Activated CD4-positive, alpha-beta T cell treated with anti-CD3 and anti-CD28 coated beads for 36 hours (primary cell): ENCODE data around the gene LRPAP1. TPM values are rescaled to one million over a fixed set of nuclear protein-coding genes. Genes with fewer than 3 reads are reported as not detected.
"Not testable (repeated sequence)": the region's sequence is repeated elsewhere in the genome, so short reads cannot be mapped to it uniquely, and the experiment has no call there.

Source experiments
- ATAC-seq: fragments of 200-7000 bp; cut with Tn5 transposase; one replicate; pipeline ENCODE4 v1.10.0; 2021; ENCODE audit warnings: mild to moderate bottlenecking, moderate library complexity
- CTCF ChIA-PET: fragments of 350-600 bp; sonication (Branson Sonifier 250); formaldehyde crosslinking; loops from one replicate; lab custom pipeline; 2021; ENCODE audit warnings: antibody characterized with exemption; lab: Charles Lee
- POLR2A ChIA-PET: fragments of 350-600 bp; sonication (Branson Sonifier 250); formaldehyde crosslinking; loops from one replicate; lab custom pipeline; 2021; ENCODE audit warnings: antibody characterized with exemption, inconsistent platforms; lab: Charles Lee
- DNase-seq: peaks from one replicate; pipeline ENCODE4 v3.0.0-alpha.2; 2020
- H3K27ac Mint-ChIP-seq: one replicate; pipeline ENCODE4 v1.8.0; 2021; ENCODE audit warnings: mixed read lengths
- H3K27me3 Mint-ChIP-seq: one replicate; pipeline ENCODE4 v1.8.0; 2021; ENCODE audit warnings: mixed read lengths
- H3K36me3 Mint-ChIP-seq: one replicate; pipeline ENCODE4 v1.8.0; 2021; ENCODE audit warnings: low read depth, mixed read lengths
- H3K4me1 Mint-ChIP-seq: one replicate; pipeline ENCODE4 v1.8.0; 2021; ENCODE audit warnings: mixed read lengths
- H3K4me3 Mint-ChIP-seq: one replicate; pipeline ENCODE4 v1.8.0; 2021; ENCODE audit warnings: mild to moderate bottlenecking, moderate library complexity, mixed read lengths
- H3K9me3 Mint-ChIP-seq: one replicate; pipeline ENCODE4 v1.8.0; 2021; ENCODE audit warnings: low read depth, mixed read lengths
- intact Hi-C, 2 experiments: fragments of 100-400 bp; cut with DNase I in 1 of 2; cut with micrococcal nuclease in 1 of 2; formaldehyde crosslinking; loops; one replicate each; pipeline versions ENCODE4 v1.14.2 to v1.15.1; 2022 to 2024; cut with DNase I, micrococcal nuclease
- total RNA-seq, 2 experiments: library from RNA; stranded (reverse); gene quantifications; one replicate each; pipeline ENCODE4 v1.2.3, GENCODE V29; 2021

The LRPAP1 gene
- total RNA-seq, 2 experiments from 2014 or later, result 50.8 to 53.4 TPM

GRCh38 chr4:3574346-3574745 lies 42.1 kb upstream of the LRPAP1 start:
- H3K4me3 Mint-ChIP-seq, H3K27ac Mint-ChIP-seq, intact Hi-C loops, H3K4me1 Mint-ChIP-seq, DNase-seq, H3K9me3 Mint-ChIP-seq, CTCF ChIA-PET, ATAC-seq, POLR2A ChIA-PET, H3K36me3 Mint-ChIP-seq: not testable (repeated sequence)
- H3K27me3 Mint-ChIP-seq, result peaks cover 12% of the 10 kb centered on the region

GRCh38 chr4:3573131-3573530 lies 40.9 kb upstream of the LRPAP1 start:
- intact Hi-C loops, result no loop called here
- ATAC-seq (no peak), DNase-seq (no peak)
- Mint-ChIP-seq H3K36me3 (no peaks in the 10 kb centered on the region), H3K27me3 (peaks cover 6% of the 10 kb centered on the region), H3K4me1 (no peaks in the 10 kb centered on the region), H3K9me3 (no peaks in the 10 kb centered on the region), H3K27ac (no peak overlapping the region), H3K4me3 (no peak overlapping the region)
- POLR2A ChIA-PET, result no interaction called here
- CTCF ChIA-PET, result no interaction called here

GRCh38 chr4:3572363-3572762 lies 40.1 kb upstream of the LRPAP1 start:
- H3K27ac Mint-ChIP-seq, result no peak overlapping the region
- intact Hi-C loops, result no loop called here
- H3K9me3 Mint-ChIP-seq, result no peaks in the 10 kb centered on the region
- ChIA-PET POLR2A (no interaction called here), CTCF (interaction anchor here (0.7 kb wide), 1 partner anchor 71 kb away, joined by 5 read pairs; no protein-coding TSS in a partner anchor)
- no peak for ATAC-seq
- H3K4me3 Mint-ChIP-seq, result no peak overlapping the region
- peaks cover 4% of the 10 kb centered on the region for H3K27me3 Mint-ChIP-seq
- DNase-seq, result no peak
- H3K4me1 Mint-ChIP-seq, result no peaks in the 10 kb centered on the region
- H3K36me3 Mint-ChIP-seq, result no peaks in the 10 kb centered on the region

GRCh38 chr4:3571921-3572320 lies 39.7 kb upstream of the LRPAP1 start:
- ChIA-PET POLR2A (no interaction called here), CTCF (interaction anchor here (0.7 kb wide), 1 partner anchor 70 kb away, joined by 5 read pairs; no protein-coding TSS in a partner anchor)
- Mint-ChIP-seq H3K36me3 (no peaks in the 10 kb centered on the region), H3K27me3 (peaks cover 4% of the 10 kb centered on the region), H3K4me3 (no peak overlapping the region), H3K9me3 (no peaks in the 10 kb centered on the region), H3K4me1 (no peaks in the 10 kb centered on the region), H3K27ac (no peak overlapping the region)
- intact Hi-C loops, result no loop called here
- DNase-seq (no peak), ATAC-seq (no peak)

GRCh38 chr4:3570923-3571322 lies 38.7 kb upstream of the LRPAP1 start:
- POLR2A ChIA-PET, H3K4me3 Mint-ChIP-seq, intact Hi-C loops, H3K27ac Mint-ChIP-seq, ATAC-seq, H3K9me3 Mint-ChIP-seq, H3K4me1 Mint-ChIP-seq, CTCF ChIA-PET, DNase-seq, H3K27me3 Mint-ChIP-seq, H3K36me3 Mint-ChIP-seq: not testable (repeated sequence)

- H3K27me3 Mint-ChIP-seq, H3K9me3 Mint-ChIP-seq, H3K36me3 Mint-ChIP-seq, H3K4me1 Mint-ChIP-seq, H3K4me3 Mint-ChIP-seq, DNase-seq, CTCF ChIA-PET, POLR2A ChIA-PET, ATAC-seq, intact Hi-C loops, H3K27ac Mint-ChIP-seq: not testable (repeated sequence)
Observed at GRCh38 chr4:3569611-3570010, 37.4 kb upstream of the LRPAP1 start.

- H3K36me3 Mint-ChIP-seq, intact Hi-C loops, H3K27me3 Mint-ChIP-seq, H3K9me3 Mint-ChIP-seq, CTCF ChIA-PET, H3K4me1 Mint-ChIP-seq, ATAC-seq, H3K27ac Mint-ChIP-seq, POLR2A ChIA-PET, DNase-seq, H3K4me3 Mint-ChIP-seq: not testable (repeated sequence)
Observed at GRCh38 chr4:3566701-3567100, 34.5 kb upstream of the LRPAP1 start.

GRCh38 chr4:3566301-3566700 lies 34.1 kb upstream of the LRPAP1 start:
- ATAC-seq, H3K4me3 Mint-ChIP-seq, intact Hi-C loops, H3K9me3 Mint-ChIP-seq, H3K27me3 Mint-ChIP-seq, DNase-seq, CTCF ChIA-PET, H3K4me1 Mint-ChIP-seq, H3K36me3 Mint-ChIP-seq, POLR2A ChIA-PET, H3K27ac Mint-ChIP-seq: not testable (repeated sequence)

GRCh38 chr4:3564948-3565347 lies 32.7 kb upstream of the LRPAP1 start:
- H3K9me3 Mint-ChIP-seq, H3K4me1 Mint-ChIP-seq, H3K27ac Mint-ChIP-seq, POLR2A ChIA-PET, intact Hi-C loops, CTCF ChIA-PET, H3K36me3 Mint-ChIP-seq, DNase-seq, H3K4me3 Mint-ChIP-seq, ATAC-seq, H3K27me3 Mint-ChIP-seq: not testable (repeated sequence)

- Mint-ChIP-seq H3K4me3 (no peak overlapping the region), H3K27ac (no peak overlapping the region), H3K4me1 (no peaks in the 10 kb centered on the region), H3K36me3 (no peaks in the 10 kb centered on the region), H3K9me3 (no peaks in the 10 kb centered on the region), H3K27me3 (peaks cover 4% of the 10 kb centered on the region)
- intact Hi-C loops, result no loop called here
- DNase-seq, result no peak
- no peak for ATAC-seq
- ChIA-PET POLR2A (no interaction called here), CTCF (no interaction called here)
Observed at GRCh38 chr4:3563403-3563802, 31.2 kb upstream of the LRPAP1 start.

GRCh38 chr4:3562127-3562526 lies 29.9 kb upstream of the LRPAP1 start:
- CTCF ChIA-PET, H3K27me3 Mint-ChIP-seq, H3K27ac Mint-ChIP-seq, DNase-seq, intact Hi-C loops, H3K9me3 Mint-ChIP-seq, H3K4me3 Mint-ChIP-seq, ATAC-seq, H3K4me1 Mint-ChIP-seq, H3K36me3 Mint-ChIP-seq, POLR2A ChIA-PET: not testable (repeated sequence)

- H3K27ac Mint-ChIP-seq, intact Hi-C loops, H3K4me1 Mint-ChIP-seq, DNase-seq, H3K27me3 Mint-ChIP-seq, ATAC-seq, H3K4me3 Mint-ChIP-seq, POLR2A ChIA-PET, CTCF ChIA-PET, H3K36me3 Mint-ChIP-seq, H3K9me3 Mint-ChIP-seq: not testable (repeated sequence)
Observed at GRCh38 chr4:3560465-3560864, 28.2 kb upstream of the LRPAP1 start.
